Kidney (tissue), 14 donors: ENCODE results near the gene TREM2. TPM values are rescaled to one million over a fixed set of nuclear protein-coding genes. Genes with fewer than 3 reads are reported as not detected.
A peak's percentile ranks its signal among the peaks of the same experiment; 100 is the strongest.

ENCODE experiments used
- DNase-seq, 5 donors: peaks; one replicate each; pipeline ENCODE4 v3.0.0-alpha.2; 2013 to 2020
- FAIRE-seq: peaks from 2 replicates; lab custom pipeline; 2012; peaks lifted over from hg19 to GRCh38; lab: Jason Lieb, UNC
- H3K27ac ChIP-seq, 2 donors: one replicate each; pipeline ENCODE4 v1.7.0; 2013; ENCODE audit warnings: low read depth in 2 of 2, low read length in 2 of 2, inconsistent platforms in 1 of 2
- H3K27me3 ChIP-seq: one replicate; pipeline ENCODE4 v1.7.1; 2013; ENCODE audit warnings: low read length, inconsistent platforms; ENCODE audit not compliant: control insufficient read depth, insufficient read depth
- H3K36me3 ChIP-seq, 3 donors: one replicate each; pipeline versions ENCODE4 v1.7.0 to v1.7.1; 2013; ENCODE audit warnings: low read length in 3 of 3, control low read depth in 1 of 3, inconsistent platforms in 1 of 3; ENCODE audit not compliant: insufficient read depth in 3 of 3, control insufficient read depth in 2 of 3
- H3K4me1 ChIP-seq, 3 donors: one replicate each; pipeline versions ENCODE4 v1.7.0 to v1.7.1; 2013; ENCODE audit warnings: low read length in 3 of 3, inconsistent platforms in 1 of 3, low read depth in 1 of 3; ENCODE audit not compliant: control insufficient read depth in 2 of 3, insufficient read depth in 2 of 3
- H3K4me3 ChIP-seq, 3 donors: one replicate each; pipeline versions ENCODE4 v1.7.0 to v1.8.1; 2013; ENCODE audit warnings: low read length in 3 of 3, control low read depth in 1 of 3, inconsistent platforms in 1 of 3
- H3K9ac ChIP-seq, 3 donors: one replicate each; pipeline versions ENCODE4 v1.7.0 to v1.7.1; 2013; ENCODE audit warnings: low read length in 3 of 3, control low read depth in 1 of 3, inconsistent platforms in 1 of 3
- H3K9me3 ChIP-seq, 3 donors: one replicate each; pipeline versions ENCODE4 v1.7.0 to v1.7.1; 2013; ENCODE audit warnings: low read length in 3 of 3, control low read depth in 1 of 3, inconsistent platforms in 1 of 3; ENCODE audit not compliant: control insufficient read depth in 2 of 3, insufficient read depth in 1 of 3
- CTCF ChIP-seq: IDR thresholded peaks from 3 replicates; pipeline ENCODE4 v1.5.1; 2012; ENCODE audit warnings: mild to moderate bottlenecking, moderate library complexity, borderline replicate concordance; ENCODE audit not compliant: insufficient read depth; ENCODE audit errors: extremely low read depth
- intact Hi-C: fragments of 100-400 bp; cut with DNase I; formaldehyde crosslinking; loops from one replicate; pipeline ENCODE4 v1.11.1; 2022
- polyA plus RNA-seq: library from polyadenylated mRNA; stranded (reverse); fragments of 350-450 nt; fragmentation: Illumina TruSeq; extraction: RNeasy Lipid Tissue Mini Kit (QIAGEN cat#74804); gene quantifications from one replicate; pipeline ENCODE4 v1.2.3, GENCODE V29; 2014; ENCODE audit warnings: low read depth, low replicate concordance; ENCODE audit not compliant: insufficient read depth
- total RNA-seq: library from RNA; stranded (reverse); fragmentation: NEBNext Ultra II Directional; extraction: Animal tissue kit (Norgen Biotek cat#: 25700); gene quantifications from one replicate; pipeline ENCODE4 v1.2.1, GENCODE V29; 2021
- donor health status: control.
- donor health status: control.
- donor health status: control.
- donor health status: control.
- donor health status: control.
- donor health status: DM: yes; HTN: yes; CAD: no.
- donor health status: Normal renal cell carcinoma (clear cell type).

TREM2 gene
- total and polyA plus RNA-seq, 2 donors from 2014 or later: 3.5 to 7.8 TPM

DNA sequence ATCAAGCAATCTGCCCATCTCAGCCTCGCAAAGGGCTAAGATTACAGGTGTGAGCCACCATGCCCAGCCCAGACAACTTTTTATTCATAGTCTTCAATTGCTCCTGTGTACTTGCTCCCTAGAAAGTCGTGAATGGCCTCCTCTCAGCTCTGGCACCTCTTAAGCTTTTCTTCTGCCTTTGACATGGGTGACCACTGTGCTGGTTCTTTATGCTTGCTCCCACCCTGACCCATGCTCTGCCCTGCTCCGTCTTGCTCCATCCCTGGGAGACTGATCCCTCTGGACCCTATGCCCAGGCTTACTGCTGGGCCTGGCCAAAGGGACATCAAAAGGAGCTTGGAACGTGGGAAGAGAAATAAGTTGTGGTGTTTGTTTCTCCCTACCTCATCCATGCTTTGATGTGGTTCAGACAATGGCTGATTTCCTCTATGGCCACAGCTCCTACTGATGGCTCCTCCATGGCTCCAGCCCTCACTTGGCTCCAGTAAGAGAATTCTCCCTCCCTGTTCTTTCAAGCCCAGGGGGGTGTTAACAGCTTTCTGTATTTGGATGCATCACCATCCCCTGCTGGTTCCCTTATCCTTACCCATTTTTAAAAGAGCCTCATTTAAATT lies 7.7 kb upstream of the TREM2 start:
- no peaks in the 10 kb centered on the region for H3K9me3 ChIP-seq
- DNase-seq: no peak
- no peak for TF ChIP-seq CTCF
- FAIRE-seq: no peak
- intact Hi-C loops: no loop called here
- no peak overlapping the region for H3K9ac ChIP-seq
- no peak overlapping the region for H3K4me3 ChIP-seq
- no peak overlapping the region for H3K27ac ChIP-seq
- no peaks in the 10 kb centered on the region for H3K27me3 ChIP-seq
- no peaks in the 10 kb centered on the region for H3K36me3 ChIP-seq
- H3K4me1 ChIP-seq: no peaks in the 10 kb centered on the region

GRCh38 chr6:41167173-41167963 lies 4.5 kb upstream of the TREM2 start:
- H3K4me3 ChIP-seq: no peak overlapping the region
- H3K9me3 ChIP-seq: no peaks in the 10 kb centered on the region
- FAIRE-seq (no peak), DNase-seq (peak in 3 of 5 donors; percentile 64 to 71 (median 71))
- TF ChIP-seq CTCF: no peak
- no peak overlapping the region for H3K27ac ChIP-seq
- no peaks in the 10 kb centered on the region for H3K4me1 ChIP-seq
- H3K27me3 ChIP-seq: no peaks in the 10 kb centered on the region
- H3K9ac ChIP-seq: no peak overlapping the region
- no peaks in the 10 kb centered on the region for H3K36me3 ChIP-seq
- intact Hi-C loops: no loop called here

DNA sequence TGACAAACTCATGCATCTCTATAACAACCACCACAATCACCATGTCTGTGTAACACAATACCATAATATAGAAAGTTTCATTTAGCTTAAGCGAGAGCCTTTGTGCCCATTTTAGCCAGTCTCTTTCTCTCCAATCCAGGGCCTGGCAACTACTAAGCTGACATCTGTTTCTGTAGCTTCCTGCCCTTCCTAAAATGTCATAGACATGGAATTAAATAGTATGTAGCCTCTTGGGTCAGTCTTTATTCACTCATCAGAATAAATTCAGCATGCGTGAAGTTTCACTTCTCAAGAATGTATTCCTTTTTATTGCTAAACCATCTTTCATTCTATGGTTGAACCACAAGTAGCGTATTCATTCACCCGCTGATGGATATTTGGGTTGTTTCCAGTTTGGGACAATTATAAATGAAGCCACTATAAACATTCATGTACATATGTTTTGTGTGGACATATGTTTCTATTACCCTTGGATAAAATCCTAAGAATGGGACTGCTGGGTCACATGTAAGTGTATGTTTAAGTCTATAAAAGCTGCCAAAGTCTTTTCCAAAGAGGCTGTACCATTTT lies 1.7 kb upstream of the TREM2 start:
- intact Hi-C loops: no loop called here
- no peak overlapping the region for H3K4me3 ChIP-seq
- H3K4me1 ChIP-seq: no peaks in the 10 kb centered on the region
- no peaks in the 10 kb centered on the region for H3K27me3 ChIP-seq
- H3K9me3 ChIP-seq: no peaks in the 10 kb centered on the region
- no peak for TF ChIP-seq CTCF
- FAIRE-seq (no peak), DNase-seq (peak in 2 of 5 donors; percentile 40 to 86)
- no peak overlapping the region for H3K9ac ChIP-seq
- H3K27ac ChIP-seq: no peak overlapping the region
- no peaks in the 10 kb centered on the region for H3K36me3 ChIP-seq
